NCI-H748 (cell line): Measurements from ENCODE around the gene TEAD4.

Experiments used
- DNase-seq: peaks from one replicate; lab custom pipeline; 2025; ENCODE audit not compliant: unreplicated experiment; lab: John Stamatoyannopoulos, UW

TEAD4 gene

DNA sequence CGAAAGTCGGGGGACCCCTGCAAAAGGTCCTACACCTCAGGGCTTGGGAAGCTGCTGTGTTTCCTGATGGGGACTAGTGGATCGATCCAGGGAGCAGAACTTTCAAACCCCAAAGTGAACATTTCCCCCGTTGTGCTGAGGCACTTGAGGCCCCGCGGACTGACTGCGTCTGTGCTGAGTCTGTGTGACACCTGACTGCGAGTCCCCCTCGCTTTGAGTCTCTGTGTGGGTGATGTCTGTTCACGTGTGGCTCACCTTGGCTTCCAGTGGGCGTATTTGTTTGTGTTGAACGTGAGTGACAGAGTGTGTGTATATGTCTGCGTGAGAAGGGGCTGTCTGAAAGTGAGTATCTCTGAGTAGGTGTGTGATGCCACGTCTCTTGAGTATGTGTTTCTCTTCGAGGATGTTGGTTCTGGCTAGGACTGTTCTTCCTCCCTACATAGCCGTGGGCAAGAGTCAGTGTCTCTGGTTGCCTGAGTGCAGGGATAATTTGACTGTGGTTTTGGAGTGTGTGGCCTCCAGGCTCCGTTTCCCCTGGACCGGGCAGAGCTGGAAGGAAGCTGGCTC lies 1.3 kb downstream of the TEAD4 start:
- DNase-seq, result peak; percentile 22

GRCh38 chr12:2960996-2961616 lies 1.9 kb downstream of the TEAD4 start:
- no peak for DNase-seq

DNA sequence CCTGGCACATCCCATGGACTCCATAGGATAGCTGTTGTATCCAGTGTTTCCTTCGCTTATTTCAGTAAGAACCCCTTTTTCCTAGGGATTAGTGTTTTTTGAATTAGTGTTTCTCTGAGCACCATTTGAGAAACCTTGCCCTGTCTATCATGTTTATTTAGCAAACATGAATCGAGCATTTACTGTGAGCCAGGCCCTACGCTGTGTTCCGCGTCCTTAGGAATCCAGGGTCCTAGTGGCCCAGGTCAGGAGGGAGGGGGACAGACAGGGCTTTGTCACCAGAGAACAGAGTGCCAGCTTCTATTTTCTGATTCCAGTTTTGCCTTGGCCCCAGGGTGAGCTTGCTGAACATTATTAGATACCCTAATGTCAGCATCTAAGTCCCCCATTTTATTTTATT lies 2.5 kb downstream of the TEAD4 start:
- no peak for DNase-seq

GRCh38 chr12:2963154-2963759 lies 4.1 kb downstream of the TEAD4 start:
- no peak for DNase-seq

GRCh38 chr12:2963760-2964292 lies 4.6 kb downstream of the TEAD4 start:
- DNase-seq, result no peak

DNA sequence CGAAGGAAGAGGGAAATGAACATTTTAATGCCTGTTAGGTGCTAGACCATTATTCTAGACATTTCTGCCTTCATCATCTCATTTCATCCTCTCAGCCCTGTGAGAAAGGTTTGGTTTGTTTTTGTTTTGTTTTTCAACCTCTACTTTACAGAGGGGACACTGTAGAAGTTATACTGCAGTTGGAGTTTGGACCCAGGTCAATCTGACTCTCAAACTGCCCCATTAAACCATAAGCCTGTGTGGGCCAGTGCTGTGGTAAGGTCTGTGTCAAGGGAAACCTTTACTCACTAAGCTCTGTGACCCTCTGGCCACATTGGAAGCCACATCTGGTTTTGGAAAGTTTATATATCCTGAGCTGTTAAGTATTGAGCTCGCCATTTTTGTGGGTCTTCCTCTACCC lies 8.5 kb downstream of the TEAD4 start:
- DNase-seq, result no peak

- DNase-seq, result peak; percentile 31
Observed at GRCh38 chr12:2970744-2971143, 11.5 kb downstream of the TEAD4 start.

DNA sequence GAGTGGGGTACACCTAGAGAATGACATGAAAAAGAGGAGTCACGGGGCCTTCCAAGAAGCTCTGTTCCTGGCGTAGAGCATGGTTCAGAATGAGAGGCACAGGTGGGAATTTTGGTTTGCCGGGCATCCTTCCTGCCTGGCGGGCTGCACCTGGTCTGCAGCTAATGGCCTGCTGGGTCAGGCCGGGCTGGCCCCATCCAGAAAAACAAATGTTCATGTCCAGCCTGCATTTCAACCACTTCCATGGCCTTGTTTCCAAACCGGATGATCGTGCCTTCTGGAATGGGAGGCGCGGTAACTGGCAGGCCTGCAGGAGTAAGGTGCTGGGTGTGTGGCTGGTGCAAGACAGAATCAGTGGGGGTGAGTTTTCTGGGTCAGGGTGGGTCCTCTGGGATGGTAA lies 14.4 kb downstream of the TEAD4 start:
- no peak for DNase-seq

DNA sequence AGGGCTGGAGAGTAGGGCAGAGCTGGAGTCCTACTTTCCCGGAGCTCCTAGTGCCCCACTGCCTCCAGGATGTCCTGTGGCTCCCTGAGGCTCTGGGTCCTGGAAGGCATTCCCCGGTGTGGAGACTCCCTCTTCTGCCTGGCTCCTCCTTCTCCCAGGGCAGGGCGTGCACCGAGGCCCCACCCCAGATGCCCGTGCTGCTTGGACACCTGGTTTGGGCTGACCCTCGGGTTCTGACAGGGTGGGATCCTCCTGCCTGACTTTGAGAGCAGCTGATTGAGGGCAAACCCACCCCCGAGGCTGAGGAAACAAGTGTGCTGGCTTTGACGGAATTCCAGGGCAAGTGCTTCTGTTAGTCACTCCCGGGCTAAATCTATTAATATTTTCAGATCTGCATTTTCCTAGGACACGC lies 15.4 kb downstream of the TEAD4 start:
- DNase-seq, result no peak

- no peak for DNase-seq
Observed at GRCh38 chr12:2976581-2976996, 17.4 kb downstream of the TEAD4 start.

DNA sequence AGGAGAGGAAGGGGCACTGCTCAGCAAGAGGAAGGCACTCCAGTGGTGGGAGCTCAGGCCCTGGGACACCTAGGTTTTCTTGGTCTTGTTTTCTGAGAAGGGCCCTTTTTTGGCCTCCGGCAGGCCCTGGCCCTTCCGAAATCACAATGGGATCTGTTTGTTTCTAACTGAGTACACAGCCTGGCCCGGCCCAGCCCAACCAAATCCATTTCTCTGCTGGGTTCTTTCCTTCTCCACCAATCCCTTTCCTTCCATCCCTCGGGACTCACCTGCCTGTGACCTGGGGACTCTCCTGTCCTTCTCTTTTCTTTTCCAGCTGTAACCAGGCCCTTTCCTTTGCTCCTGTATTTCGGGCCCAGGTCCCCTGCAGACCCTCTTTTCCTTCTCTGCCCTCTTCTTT lies 18.6 kb downstream of the TEAD4 start:
- no peak for DNase-seq

DNA sequence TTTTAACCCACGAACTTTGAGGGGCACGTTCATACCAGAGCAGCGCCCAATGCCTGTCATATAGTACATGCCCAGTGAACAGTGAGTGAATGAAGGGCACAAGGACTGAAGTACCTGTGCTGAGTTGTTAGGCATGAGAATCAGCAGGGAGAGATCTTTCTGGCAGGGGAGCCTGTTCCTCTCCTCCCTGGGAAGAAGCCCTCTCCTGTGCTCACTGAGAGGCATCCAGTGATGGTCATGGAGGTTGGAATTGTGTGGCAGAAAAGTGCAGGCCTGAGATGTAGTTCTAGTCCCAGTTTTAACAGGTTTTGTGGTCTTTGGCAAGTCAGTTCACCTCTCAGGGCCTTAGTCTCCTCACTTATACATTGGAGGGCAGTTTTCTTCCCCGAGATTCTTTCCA lies 20.6 kb downstream of the TEAD4 start:
- DNase-seq, result no peak

DNA sequence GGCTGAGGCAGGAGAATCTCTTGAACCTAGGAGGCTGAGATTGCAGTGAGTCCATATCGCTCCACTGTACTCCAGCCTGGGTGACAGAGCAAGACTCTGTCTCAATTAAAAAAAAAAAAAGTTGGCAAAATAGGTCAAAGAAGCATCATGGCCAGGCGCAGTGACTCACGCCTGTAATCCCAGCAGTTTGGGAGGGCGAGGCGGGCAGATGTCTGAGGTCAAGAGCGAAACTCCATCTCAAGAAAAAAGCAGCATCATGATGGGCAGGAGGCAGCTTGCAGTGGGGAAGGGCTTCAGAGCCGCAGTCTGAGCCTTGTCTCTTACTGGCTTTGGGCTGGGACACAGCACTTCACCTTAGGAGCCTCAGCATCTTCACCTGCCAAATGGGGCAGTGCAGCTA lies 21.4 kb downstream of the TEAD4 start:
- DNase-seq, result no peak

DNA sequence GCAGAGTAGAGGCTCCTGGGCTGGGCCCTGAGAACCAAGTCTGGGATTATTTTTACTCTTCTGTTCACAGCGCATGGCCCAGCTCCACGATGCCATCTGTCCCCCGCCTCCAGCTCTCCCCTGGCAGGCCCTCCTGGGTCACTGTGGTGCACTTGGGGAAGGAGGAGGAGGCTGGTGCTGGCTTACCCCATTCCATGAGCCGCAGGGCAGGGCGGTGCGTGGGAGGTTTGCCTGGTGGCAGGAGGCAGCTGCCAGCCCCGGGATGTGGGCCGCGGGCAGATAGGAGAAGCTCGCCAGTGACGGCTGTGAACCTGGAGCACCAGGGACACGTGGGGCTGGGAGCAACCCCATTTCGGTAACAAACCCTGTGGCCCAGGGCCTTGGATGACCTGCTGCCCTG lies 23.2 kb downstream of the TEAD4 start:
- DNase-seq, result no peak

DNA sequence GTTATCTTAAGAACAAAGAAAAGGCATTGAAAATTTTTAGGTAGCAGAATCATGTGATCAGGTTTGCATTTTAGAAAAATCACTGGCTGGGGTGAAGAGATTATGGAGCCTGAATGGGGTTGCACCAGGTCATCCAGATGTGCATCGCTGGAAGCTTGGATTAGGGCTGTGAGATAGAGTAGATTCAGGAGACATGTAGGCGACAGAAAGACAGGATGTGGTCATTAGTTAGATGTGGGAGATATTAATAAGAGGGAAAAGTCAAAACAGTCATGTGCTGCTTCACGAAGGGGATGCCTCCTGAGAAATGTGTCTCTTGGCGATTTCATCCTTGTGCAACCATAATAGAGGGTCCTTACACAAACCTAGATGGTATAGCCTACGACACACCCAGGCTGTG lies 25.1 kb downstream of the TEAD4 start:
- no peak for DNase-seq

- DNase-seq, result no peak
Observed at GRCh38 chr12:2984698-2985097, 25.5 kb downstream of the TEAD4 start.

- no peak for DNase-seq
Observed at GRCh38 chr12:2986876-2987275, 27.7 kb downstream of the TEAD4 start.

- no peak for DNase-seq
Observed at GRCh38 chr12:2988494-2988893, 29.3 kb downstream of the TEAD4 start.

DNA sequence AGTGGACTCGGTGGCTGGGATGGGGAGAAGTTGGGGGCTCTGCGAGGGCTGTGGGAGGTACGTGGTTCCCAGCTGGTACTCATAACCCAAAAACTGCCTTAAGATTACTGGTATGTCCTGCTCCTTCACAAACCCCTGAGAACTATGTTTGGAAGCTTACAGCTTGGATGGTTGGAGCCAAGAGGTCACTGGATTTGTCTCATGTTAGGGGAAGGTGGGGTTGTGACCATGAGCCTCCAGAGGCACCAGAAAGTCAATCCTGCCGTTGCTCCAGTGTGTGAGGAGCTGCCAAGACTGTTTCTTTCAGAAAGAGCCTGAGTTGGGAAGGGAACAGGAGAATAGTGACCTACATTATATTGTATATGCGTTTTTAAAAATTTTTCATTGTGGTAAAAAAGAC lies 33.5 kb downstream of the TEAD4 start:
- no peak for DNase-seq

DNA sequence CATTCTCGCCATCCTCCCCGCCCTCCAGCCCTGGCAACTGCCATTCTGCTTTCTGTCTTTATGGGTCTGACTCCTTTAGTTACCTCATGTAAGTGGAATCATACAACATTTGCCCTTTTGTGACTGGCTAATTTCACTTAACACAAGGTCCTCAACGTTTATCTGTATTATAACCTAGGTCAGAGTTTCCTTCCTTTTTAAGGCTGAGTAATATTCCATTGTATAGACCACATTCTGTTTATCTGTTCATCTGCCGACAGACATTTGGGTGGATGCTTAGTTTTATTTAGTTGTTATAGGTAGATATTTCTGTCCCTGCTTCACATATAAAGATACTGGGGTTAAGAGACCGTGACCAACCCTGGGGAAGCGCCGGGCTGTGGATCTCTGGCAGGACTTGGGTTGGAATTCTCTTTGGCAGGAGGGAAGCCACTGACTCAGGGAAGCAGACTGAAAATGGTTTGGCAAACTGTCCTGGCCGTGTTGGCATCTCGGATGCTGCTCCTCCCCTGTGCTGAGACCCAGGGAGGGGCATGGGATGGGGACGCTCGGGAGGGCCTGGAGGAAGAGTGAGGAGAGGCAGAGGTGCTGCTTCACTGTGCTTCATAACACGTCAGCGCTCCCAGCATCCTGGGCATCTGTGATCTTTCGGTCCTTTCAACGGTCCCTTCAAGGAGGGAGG lies 38.9 kb downstream of the TEAD4 start:
- no peak for DNase-seq

GRCh38 chr12:2998789-2999264 lies 39.6 kb downstream of the TEAD4 start:
- no peak for DNase-seq
